M059J (cell line): ENCODE measurements around the gene RPS8. TPM values are rescaled to one million over a fixed set of nuclear protein-coding genes. Genes with fewer than 3 reads are reported as not detected.
"Not testable (repeated sequence)": the region's sequence is repeated elsewhere in the genome, so short reads cannot be mapped to it uniquely, and the experiment has no call there.

Experiments
- DNase-seq: peaks from one replicate; pipeline ENCODE4 v3.0.0-alpha.2; 2012; ENCODE audit warnings: low read depth
- total RNA-seq: library from RNA; depleted of rRNA; stranded (reverse); fragments of >200 nt; shearing (Covaris generic); gene quantifications from 2 replicates; pipeline ENCODE4 v1.2.3, GENCODE V29; 2014; rRNA removed

The RPS8 gene
- 1,381 and 1,646 TPM in 2 replicates for total RNA-seq

- peak; percentile 93 for DNase-seq
Measured at GRCh38 chr1:44775078-44775929, at the start of gene RPS8. Gene RPS8 (plus strand): TSS chr1:44775540. CDS start chr1:44775597, 57 bp downstream.

GRCh38 chr1:44730741-44731512 lies 44.4 kb upstream of the RPS8 start, which contains the start of gene RNU5D-1:
Gene RNU5D-1 (minus strand): TSS chr1:44731170.
- peak; percentile 99 for DNase-seq

GRCh38 chr1:44733365-44733764 lies 42.0 kb upstream of the RPS8 start:
- peak; percentile 82 for DNase-seq

GRCh38 chr1:44733784-44734183 lies 41.6 kb upstream of the RPS8 start:
- no peak for DNase-seq

- DNase-seq, result no peak
Measured at GRCh38 chr1:44735992-44736391, 39.3 kb upstream of the RPS8 start.

GRCh38 chr1:44738953-44739306 lies 36.4 kb upstream of the RPS8 start:
- DNase-seq, result not testable (repeated sequence)

GRCh38 chr1:44739307-44740178 lies 35.8 kb upstream of the RPS8 start, which contains the start of gene KIF2C:
Gene KIF2C (plus strand): TSS chr1:44739837. CDS start chr1:44739933, 96 bp downstream.
- DNase-seq, result peak; percentile 97

- peak; percentile 21 for DNase-seq
Measured at GRCh38 chr1:44740179-44740617, 35.1 kb upstream of the RPS8 start.

GRCh38 chr1:44743211-44743610 lies 32.1 kb upstream of the RPS8 start:
- DNase-seq, result no peak

- DNase-seq, result no peak
Measured at GRCh38 chr1:44747878-44748277, 27.5 kb upstream of the RPS8 start.

GRCh38 chr1:44757420-44757819 lies 17.9 kb upstream of the RPS8 start:
- no peak for DNase-seq

- DNase-seq, result no peak
Measured at GRCh38 chr1:44759077-44759476, 16.3 kb upstream of the RPS8 start.

- DNase-seq, result no peak
Measured at GRCh38 chr1:44760876-44761275, 14.5 kb upstream of the RPS8 start.

GRCh38 chr1:44766421-44766820 lies 8.9 kb upstream of the RPS8 start:
- DNase-seq, result not testable (repeated sequence)

- DNase-seq, result peak; percentile 26
Measured at GRCh38 chr1:44775930-44776729, 790 bp downstream of the RPS8 start.

- DNase-seq, result no peak
Measured at GRCh38 chr1:44776730-44777068, 1.4 kb downstream of the RPS8 start.

- DNase-seq, result no peak
Measured at GRCh38 chr1:44777547-44777946, 2.2 kb downstream of the RPS8 start.

GRCh38 chr1:44777969-44778635 lies 2.8 kb downstream of the RPS8 start:
- no peak for DNase-seq

GRCh38 chr1:44778705-44779576 lies 3.6 kb downstream of the RPS8 start:
- DNase-seq, result no peak
